Stimulated activated CD4-positive, alpha-beta T cell treated with anti-CD3 and anti-CD28 coated beads, Interleukin-2, amount 100 ng/mL, for 4 hours (primary cell): Measurements from ENCODE around the gene KBTBD7.
A peak's percentile ranks its signal among the peaks of the same experiment; 100 is the strongest.

ENCODE experiments used
- DNase-seq: peaks from one replicate; pipeline ENCODE4 v3.0.0-alpha.2; 2020; ENCODE audit warnings: low read depth

Gene KBTBD7, protein sequence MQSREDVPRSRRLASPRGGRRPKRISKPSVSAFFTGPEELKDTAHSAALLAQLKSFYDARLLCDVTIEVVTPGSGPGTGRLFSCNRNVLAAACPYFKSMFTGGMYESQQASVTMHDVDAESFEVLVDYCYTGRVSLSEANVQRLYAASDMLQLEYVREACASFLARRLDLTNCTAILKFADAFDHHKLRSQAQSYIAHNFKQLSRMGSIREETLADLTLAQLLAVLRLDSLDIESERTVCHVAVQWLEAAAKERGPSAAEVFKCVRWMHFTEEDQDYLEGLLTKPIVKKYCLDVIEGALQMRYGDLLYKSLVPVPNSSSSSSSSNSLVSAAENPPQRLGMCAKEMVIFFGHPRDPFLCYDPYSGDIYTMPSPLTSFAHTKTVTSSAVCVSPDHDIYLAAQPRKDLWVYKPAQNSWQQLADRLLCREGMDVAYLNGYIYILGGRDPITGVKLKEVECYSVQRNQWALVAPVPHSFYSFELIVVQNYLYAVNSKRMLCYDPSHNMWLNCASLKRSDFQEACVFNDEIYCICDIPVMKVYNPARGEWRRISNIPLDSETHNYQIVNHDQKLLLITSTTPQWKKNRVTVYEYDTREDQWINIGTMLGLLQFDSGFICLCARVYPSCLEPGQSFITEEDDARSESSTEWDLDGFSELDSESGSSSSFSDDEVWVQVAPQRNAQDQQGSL

DNA sequence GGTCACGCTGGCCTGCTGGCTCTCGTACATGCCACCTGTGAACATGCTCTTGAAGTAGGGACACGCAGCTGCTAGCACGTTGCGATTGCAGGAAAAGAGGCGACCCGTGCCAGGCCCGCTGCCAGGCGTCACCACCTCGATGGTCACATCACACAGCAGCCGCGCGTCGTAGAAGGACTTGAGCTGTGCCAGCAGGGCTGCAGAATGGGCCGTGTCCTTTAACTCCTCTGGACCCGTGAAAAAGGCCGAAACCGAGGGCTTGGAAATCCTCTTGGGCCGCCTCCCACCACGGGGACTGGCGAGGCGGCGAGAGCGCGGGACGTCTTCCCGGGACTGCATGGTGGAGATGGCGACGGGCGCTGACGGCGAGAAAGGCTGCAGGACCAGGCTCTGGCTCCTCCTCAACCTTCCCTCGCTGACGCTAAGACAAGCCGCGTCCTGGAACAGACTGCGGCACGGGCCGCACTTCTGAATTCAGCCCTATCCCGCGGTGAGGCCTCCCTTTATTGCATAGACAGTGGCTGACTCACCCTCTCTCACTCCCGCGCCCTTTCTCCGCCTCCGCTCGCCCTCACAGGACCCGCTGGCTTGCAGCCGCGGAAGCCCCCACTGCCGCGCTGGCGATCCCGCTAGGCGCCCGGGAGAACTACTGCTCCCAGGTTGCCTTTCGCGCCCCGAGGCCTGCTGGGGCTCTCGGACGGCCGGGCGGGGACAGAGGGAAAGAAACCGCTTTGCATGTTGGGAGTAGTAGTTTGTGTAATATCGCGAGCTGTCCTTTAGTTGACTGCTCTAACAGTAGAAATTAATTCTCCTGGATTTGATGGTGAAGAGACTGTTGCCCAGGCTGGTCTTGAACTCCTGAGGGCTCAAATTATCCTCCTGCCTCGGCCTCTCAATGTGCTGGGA lies at the start of gene KBTBD7:
KBTBD7 (minus strand) TSS at position 651 of the 906 bp plus-strand sequence; CDS start at position 339, 312 bp downstream.
- peak; percentile 94 for DNase-seq

GRCh38 chr13:41241626-41242025 lies 47.3 kb upstream of the KBTBD7 start:
- DNase-seq = no peak

- no peak for DNase-seq
Observed at GRCh38 chr13:41236369-41236768, 42.0 kb upstream of the KBTBD7 start.

- no peak for DNase-seq
Observed at GRCh38 chr13:41232578-41233480, 38.5 kb upstream of the KBTBD7 start.

- DNase-seq = no peak
Observed at GRCh38 chr13:41231786-41232185, 37.4 kb upstream of the KBTBD7 start.

DNA sequence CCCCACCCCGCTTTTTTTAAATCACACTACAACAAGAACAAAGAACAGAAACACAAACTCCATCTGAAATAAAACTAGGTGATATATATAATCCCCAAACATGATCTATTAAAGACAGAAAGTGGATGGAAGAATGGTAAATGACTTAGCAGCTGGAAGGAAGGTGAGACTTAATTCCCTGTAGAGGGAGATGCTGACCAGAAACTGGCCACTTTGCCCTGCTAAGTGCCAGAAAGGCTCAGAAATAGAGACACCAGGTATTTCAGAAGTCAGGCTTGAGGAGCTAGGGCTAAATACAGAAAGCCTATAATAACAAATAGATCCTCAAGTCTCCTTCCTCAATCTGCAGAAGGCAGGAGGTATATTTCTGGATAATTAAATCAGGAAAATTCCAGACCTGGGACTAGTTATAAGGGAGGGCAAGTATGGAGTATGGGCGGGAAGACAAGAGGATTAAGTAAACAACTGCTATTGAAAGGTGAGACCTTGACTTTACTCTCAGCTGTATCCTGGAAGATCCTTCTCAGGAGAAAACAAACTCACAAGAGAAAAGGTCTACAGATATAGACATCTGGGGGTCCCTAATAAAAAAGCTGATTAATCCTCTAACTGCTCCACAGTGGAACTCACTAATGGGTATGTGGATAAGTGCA lies 36.8 kb upstream of the KBTBD7 start:
- no peak for DNase-seq

DNA sequence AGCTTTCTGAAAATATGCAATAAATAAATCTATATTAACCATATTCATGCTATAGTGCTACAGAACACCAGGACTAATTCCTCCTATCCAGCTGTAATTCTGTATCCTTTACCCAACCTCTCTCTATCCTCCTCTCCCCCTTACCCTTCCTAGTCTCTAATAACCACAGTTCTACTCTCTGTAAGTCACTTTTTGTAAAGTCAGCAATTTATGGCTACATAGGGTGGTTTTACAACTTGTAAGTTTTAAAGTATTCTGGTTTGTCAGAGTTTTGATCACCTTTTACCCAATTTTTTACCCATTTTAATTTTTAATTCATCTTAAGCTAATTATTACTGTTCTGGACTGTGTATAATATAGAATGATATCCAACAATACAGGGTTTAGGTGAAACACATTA lies 35.0 kb upstream of the KBTBD7 start:
- DNase-seq = no peak

DNA sequence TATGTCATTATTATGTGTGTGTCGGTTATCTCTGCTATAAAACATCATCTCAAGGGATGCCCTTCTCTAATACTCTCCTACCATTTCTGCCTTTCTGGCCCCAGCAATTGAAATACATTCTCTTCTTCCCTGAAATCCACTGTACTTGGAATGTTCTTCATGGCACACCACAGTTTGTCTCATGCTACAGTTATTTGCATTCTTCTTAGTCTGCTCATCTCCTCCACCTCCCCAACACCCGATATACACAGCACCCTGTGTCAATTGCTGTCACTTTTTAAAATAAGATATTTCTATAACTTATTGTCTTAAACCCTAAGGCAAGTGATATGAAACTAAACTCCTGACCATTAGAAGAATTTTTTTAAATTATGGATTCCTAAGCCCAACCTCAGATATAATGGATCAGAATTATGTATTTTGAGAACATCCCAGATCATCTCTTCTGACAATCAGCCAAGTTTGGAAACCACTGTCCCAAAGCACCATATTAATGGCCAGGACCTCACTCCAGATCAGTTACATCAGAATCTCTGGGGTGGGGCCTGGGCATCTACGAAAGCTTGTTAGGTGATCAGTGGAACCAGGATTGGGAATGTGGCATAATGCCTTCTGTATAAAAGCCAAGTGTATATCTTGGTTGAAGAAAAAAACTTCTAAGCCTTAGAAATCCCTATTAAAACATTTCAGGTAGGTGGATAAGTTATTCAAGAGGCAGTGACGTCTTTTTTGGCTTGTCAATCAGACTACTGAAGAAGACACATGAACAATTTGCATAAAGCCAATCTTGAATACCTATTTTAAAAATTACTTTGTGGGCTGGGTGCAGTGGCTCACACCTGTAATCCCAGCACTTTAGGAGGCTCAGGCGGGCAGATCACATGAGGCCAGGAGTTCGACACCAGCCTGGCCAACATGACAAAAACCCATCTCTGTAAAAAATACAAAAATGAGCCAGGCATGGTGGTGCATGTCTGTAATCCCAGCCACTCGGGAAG lies 30.0 kb upstream of the KBTBD7 start:
- no peak for DNase-seq

GRCh38 chr13:41222259-41222852 lies 28.0 kb upstream of the KBTBD7 start:
- DNase-seq = peak; percentile 23

DNA sequence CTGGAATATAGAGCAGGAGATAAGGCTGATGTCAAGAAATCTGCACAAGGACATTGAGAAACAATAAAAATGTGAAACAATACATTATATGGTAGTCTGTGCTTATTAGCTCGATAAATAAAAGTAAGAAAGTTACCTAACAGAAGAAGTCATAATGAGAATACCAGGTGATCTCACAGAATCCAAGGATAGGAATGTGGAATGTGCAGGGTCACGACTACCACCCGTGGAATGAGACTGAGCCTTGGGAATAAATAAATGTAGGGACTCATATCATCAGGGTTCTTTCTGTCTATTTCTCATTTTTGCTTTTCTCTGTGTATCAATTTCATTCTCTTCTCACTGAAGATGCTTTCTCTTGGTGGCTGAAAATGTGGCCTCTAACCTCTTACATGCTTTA lies 26.0 kb upstream of the KBTBD7 start:
- no peak for DNase-seq

DNA sequence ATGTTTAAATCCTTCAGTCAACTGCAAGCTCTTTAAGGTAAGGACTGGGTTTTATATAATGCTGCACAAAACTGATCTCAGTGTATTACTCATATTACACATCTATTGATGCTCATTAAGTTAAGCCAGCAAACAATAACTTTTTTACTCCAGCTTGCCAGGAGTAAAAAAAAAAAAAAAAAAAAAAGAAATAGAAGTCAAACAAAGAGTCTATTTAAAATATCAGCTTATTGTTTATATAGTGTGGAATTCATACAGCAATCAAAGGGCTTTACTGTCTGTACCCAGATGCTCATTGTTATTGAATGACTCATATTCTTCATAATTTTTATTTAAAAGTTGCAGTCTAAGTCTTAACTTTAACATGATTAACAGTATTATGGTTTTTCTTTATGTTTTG lies 21.8 kb upstream of the KBTBD7 start:
- no peak for DNase-seq

- no peak for DNase-seq
Observed at GRCh38 chr13:41213919-41214318, 19.6 kb upstream of the KBTBD7 start.

DNA sequence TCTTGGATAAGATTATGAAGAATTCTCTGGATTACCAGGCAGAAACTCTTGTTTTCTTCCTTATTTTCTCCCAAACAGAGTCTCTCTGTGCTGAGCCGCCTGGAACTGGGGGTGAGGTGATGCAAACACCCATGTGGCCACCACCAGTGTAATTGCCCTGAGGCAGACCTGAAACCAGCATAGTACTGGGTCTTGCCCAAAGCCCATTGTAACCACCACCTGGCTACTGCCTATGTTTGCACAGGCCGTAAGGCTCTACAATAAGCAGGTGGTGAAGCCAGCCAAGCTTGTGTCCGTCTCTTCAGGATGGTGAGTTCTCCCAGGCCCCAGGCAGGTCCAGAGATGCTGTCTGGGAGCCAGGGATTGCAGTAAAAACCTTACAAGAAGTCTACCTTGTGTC lies 18.9 kb upstream of the KBTBD7 start:
- DNase-seq = no peak

DNA sequence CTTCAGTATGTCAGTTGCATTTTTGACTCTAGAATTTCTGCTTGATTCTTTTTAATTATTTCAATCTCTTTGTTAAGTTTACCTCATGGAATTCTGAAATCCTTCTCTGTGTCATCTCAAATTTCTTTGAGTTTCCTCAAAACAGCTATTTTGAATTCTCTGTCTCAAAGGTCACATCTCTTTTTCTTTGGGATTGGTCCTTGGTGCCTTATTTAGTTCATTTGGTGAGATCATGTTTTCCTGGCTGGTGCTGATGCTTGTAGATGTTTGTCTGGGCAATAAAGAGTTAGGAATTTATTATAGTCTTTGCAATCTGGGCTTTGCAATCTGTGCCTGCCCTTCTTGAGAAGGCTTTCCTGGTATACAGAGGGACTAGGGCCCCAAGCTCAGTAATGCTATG lies 18.5 kb upstream of the KBTBD7 start:
- DNase-seq = no peak

DNA sequence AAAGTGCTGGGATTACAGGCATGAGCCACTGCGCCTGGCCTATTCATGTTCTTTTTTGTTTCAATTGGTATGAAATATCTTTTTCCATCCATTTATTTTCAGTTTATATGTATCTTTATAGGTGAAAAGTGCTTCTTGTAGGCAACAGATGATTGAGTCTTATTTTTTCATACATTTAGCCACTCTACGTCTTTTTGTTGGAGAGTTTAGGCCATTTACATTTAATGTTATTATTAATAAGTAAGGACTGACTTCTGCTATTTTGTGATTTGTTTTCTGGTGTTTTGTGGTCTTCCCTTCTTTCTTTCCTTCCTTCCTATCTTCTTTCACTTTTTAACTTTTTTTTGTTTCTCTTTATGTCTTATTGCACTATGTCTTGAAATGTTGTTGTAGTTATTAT lies 16.7 kb upstream of the KBTBD7 start:
- no peak for DNase-seq

DNA sequence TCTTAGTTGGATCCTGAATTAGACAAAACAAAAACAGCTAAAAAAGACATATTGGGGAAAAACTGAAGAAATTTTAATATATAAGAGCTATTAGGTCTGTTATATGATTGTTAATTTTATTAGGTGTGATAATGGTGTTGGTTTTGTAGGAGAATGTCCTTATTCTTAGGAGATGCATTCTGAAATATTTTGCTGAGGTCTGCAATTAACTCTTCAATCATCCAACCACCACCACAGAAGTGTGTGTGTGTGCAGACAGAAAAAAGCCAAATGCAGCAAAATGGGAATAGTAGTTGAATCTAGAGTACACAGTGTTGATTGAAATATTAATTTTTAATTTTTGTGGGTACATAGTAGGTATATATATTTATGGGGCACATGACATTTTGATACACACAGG lies 12.1 kb upstream of the KBTBD7 start:
- no peak for DNase-seq

GRCh38 chr13:41203810-41204209 lies 9.4 kb upstream of the KBTBD7 start:
- DNase-seq = no peak

DNA sequence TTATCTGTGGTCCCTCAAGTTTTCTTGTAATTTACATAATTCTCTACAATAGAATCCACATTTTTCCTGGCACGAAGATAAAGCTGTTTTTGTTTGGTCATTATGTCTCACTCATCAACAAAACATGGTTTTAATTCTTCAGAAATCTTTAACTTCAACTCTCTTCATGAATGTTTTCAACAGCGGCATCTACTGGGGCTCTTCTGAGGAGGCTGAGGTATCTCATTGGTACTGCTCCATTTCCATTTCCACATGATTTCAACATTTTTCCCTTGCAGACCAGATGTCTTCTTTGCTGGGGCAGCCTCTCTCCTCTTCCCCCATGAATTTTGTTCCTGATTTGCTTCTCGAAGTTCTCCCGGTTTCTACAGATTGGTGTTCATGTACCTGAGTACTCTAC lies 5.8 kb upstream of the KBTBD7 start:
- no peak for DNase-seq

DNA sequence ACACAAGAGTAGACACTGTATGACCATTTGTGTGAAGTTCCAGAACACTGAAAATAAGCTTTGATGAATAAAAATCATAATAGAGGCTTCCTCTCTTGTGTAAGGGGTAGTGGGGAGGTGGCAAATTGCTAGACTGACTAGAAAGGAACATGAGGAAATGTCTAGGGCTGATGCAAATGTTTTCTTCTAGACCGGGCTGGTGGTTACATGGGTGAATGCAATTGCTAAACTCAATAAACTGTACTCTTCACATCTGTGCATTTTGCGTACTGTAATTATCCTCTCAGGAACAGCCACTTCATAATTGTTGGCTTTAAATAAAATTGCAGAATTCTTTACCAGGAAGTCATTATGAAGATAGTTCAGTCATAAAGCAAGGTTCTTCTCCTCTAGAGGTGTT lies 5.2 kb upstream of the KBTBD7 start:
- DNase-seq = no peak
